ENCODE data around the gene RERE. TPM values are rescaled to one million over a fixed set of nuclear protein-coding genes. Genes with fewer than 3 reads are reported as not detected.

Gene RERE
- total and polyA plus RNA-seq, 11 donors, result 53.5 to 236 (median 121) TPM

GRCh38 chr1:8714173-8714572 is 103.3 kb downstream of the RERE start:
- WGBS, 4 donors, result 87 to 94% (median 89%) methylated on average over 3 of the region's 3 CpGs
- Histone ChIP-seq H3K4me1 (peaks cover 0 to 29% (median 20%) of the 10 kb centered on the region in 12 donors), H3K4me3 (no peak overlapping the region), H3K27me3 (no peaks in the 10 kb centered on the region), H3K27ac (no peak overlapping the region), H3K9me3 (no peaks in the 10 kb centered on the region), H3K36me3 (no peaks in the 10 kb centered on the region)
- TF ChIP-seq CTCF (IDR thresholded peaks at IDR 0.05) (no peak), POLR2A (IDR thresholded peaks at IDR 0.05) (no peak)
- no peak for DNase-seq
- intact Hi-C loops (cut with DNase I), result no loop called here
- ATAC-seq, result no peak

GRCh38 chr1:8712413-8713231 is 104.8 kb downstream of the RERE start:
- DNase-seq (no peak), ATAC-seq (peak in 3 of 4 donors; percentile 56 to 73 (median 63))
- TF ChIP-seq POLR2A (IDR thresholded peaks at IDR 0.05) (no peak), CTCF (IDR thresholded peaks at IDR 0.05) (no peak)
- no peaks in the 10 kb centered on the region for H3K36me3 ChIP-seq
- intact Hi-C loops (cut with DNase I), result no loop called here
- peaks cover 0 to 33% (median 22%) of the 10 kb centered on the region in 12 donors for H3K4me1 ChIP-seq
- peak overlapping the region in 6 of 12 donors; percentile 0 to 22 (median 12) for H3K4me3 ChIP-seq
- no peaks in the 10 kb centered on the region for H3K9me3 ChIP-seq
- no peaks in the 10 kb centered on the region for H3K27me3 ChIP-seq
- WGBS, 4 donors, result 11 to 14% (median 11%) methylated on average over 5 of the region's 5 CpGs
- H3K27ac ChIP-seq, result peak overlapping the region in 10 of 12 donors; percentile 10 to 76 (median 50)

- WGBS, 4 donors, result 39 to 45% (median 42%) methylated on average over 4 of the region's 4 CpGs
- Histone ChIP-seq H3K9me3 (no peaks in the 10 kb centered on the region), H3K36me3 (no peaks in the 10 kb centered on the region), H3K27ac (peak overlapping the region in 9 of 12 donors; percentile 10 to 76 (median 52)), H3K27me3 (no peaks in the 10 kb centered on the region), H3K4me1 (peaks cover 0 to 39% (median 27%) of the 10 kb centered on the region in 12 donors), H3K4me3 (peak overlapping the region in 6 of 12 donors; percentile 0 to 22 (median 12))
- TF ChIP-seq CTCF (IDR thresholded peaks at IDR 0.05) (no peak), POLR2A (IDR thresholded peaks at IDR 0.05) (no peak)
- DNase-seq (no peak), ATAC-seq (peak in 1 of 4 donors; percentile 7)
- intact Hi-C loops (cut with DNase I), result no loop called here
Measured at GRCh38 chr1:8711873-8712412, 105.5 kb downstream of the RERE start.

- Histone ChIP-seq H3K4me3 (no peak overlapping the region), H3K36me3 (no peaks in the 10 kb centered on the region), H3K9me3 (no peaks in the 10 kb centered on the region), H3K27ac (peak overlapping the region in 1 of 12 donors; percentile 21), H3K4me1 (peaks cover 0 to 46% (median 28%) of the 10 kb centered on the region in 12 donors), H3K27me3 (no peaks in the 10 kb centered on the region)
- no peak for ATAC-seq
- 72 to 81% (median 78%) methylated on average over 5 of the region's 5 CpGs for WGBS, 4 donors
- intact Hi-C loops (cut with DNase I), result no loop called here
- TF ChIP-seq CTCF (IDR thresholded peaks at IDR 0.05) (no peak), POLR2A (IDR thresholded peaks at IDR 0.05) (no peak)
- no peak for DNase-seq
Measured at GRCh38 chr1:8711151-8711550, 106.3 kb downstream of the RERE start.

All from heart left ventricle (tissue), 16 donors.